Measurements from ENCODE around the gene NABP1. TPM values are rescaled to one million over a fixed set of nuclear protein-coding genes. Genes with fewer than 3 reads are reported as not detected.

Gene NABP1
- total RNA-seq, 1 donor from 2014 or later = 18.5 TPM

GRCh38 chr2:191645032-191645431, 32.9 kb upstream of the NABP1 start:
- Mint-ChIP-seq H3K27ac (ENCODE audit: unreplicated experiment) (no peak overlapping the region), H3K9me3 (ENCODE audit: low read depth) (no peaks in the 10 kb centered on the region), H3K4me3 (ENCODE audit: unreplicated experiment) (no peak overlapping the region), H3K27me3 (ENCODE audit: low read depth) (no peaks in the 10 kb centered on the region), H3K4me1 (ENCODE audit: low read depth) (no peaks in the 10 kb centered on the region), H3K36me3 (ENCODE audit: low read depth) (no peaks in the 10 kb centered on the region)
- TF ChIP-seq CTCF (IDR thresholded peaks at IDR 0.05) = no peak
- DNase-seq (ENCODE audit: low spot score) = no peak

GRCh38 chr2:191645434-191646162, 32.3 kb upstream of the NABP1 start:
- no peak for TF ChIP-seq CTCF (IDR thresholded peaks at IDR 0.05)
- no peaks in the 10 kb centered on the region for H3K36me3 Mint-ChIP-seq (ENCODE audit: low read depth)
- H3K27me3 Mint-ChIP-seq (ENCODE audit: low read depth) = no peaks in the 10 kb centered on the region
- no peak for DNase-seq (ENCODE audit: low spot score)
- H3K4me1 Mint-ChIP-seq (ENCODE audit: low read depth) = no peaks in the 10 kb centered on the region
- H3K27ac Mint-ChIP-seq (ENCODE audit: unreplicated experiment) = no peak overlapping the region
- no peak overlapping the region for H3K4me3 Mint-ChIP-seq (ENCODE audit: unreplicated experiment)
- no peaks in the 10 kb centered on the region for H3K9me3 Mint-ChIP-seq (ENCODE audit: low read depth)

GRCh38 chr2:191646163-191646902, 31.6 kb upstream of the NABP1 start:
- Mint-ChIP-seq H3K4me1 (ENCODE audit: low read depth) (no peaks in the 10 kb centered on the region), H3K27ac (ENCODE audit: unreplicated experiment) (no peak overlapping the region), H3K27me3 (ENCODE audit: low read depth) (no peaks in the 10 kb centered on the region), H3K4me3 (ENCODE audit: unreplicated experiment) (no peak overlapping the region), H3K36me3 (ENCODE audit: low read depth) (no peaks in the 10 kb centered on the region), H3K9me3 (ENCODE audit: low read depth) (no peaks in the 10 kb centered on the region)
- no peak for DNase-seq (ENCODE audit: low spot score)
- no peak for TF ChIP-seq CTCF (IDR thresholded peaks at IDR 0.05)

- Mint-ChIP-seq H3K4me3 (ENCODE audit: unreplicated experiment) (no peak overlapping the region), H3K9me3 (ENCODE audit: low read depth) (no peaks in the 10 kb centered on the region), H3K27ac (ENCODE audit: unreplicated experiment) (no peak overlapping the region), H3K4me1 (ENCODE audit: low read depth) (no peaks in the 10 kb centered on the region), H3K27me3 (ENCODE audit: low read depth) (no peaks in the 10 kb centered on the region), H3K36me3 (ENCODE audit: low read depth) (no peaks in the 10 kb centered on the region)
- TF ChIP-seq CTCF (IDR thresholded peaks at IDR 0.05) = no peak
- no peak for DNase-seq (ENCODE audit: low spot score)
Measured at GRCh38 chr2:191649519-191649918, 28.4 kb upstream of the NABP1 start.

- Mint-ChIP-seq H3K4me1 (ENCODE audit: low read depth) (no peaks in the 10 kb centered on the region), H3K9me3 (ENCODE audit: low read depth) (no peaks in the 10 kb centered on the region), H3K27me3 (ENCODE audit: low read depth) (no peaks in the 10 kb centered on the region), H3K36me3 (ENCODE audit: low read depth) (no peaks in the 10 kb centered on the region), H3K4me3 (ENCODE audit: unreplicated experiment) (no peak overlapping the region), H3K27ac (ENCODE audit: unreplicated experiment) (no peak overlapping the region)
- no peak for DNase-seq (ENCODE audit: low spot score)
- no peak for TF ChIP-seq CTCF (IDR thresholded peaks at IDR 0.05)
Measured at GRCh38 chr2:191650896-191651773, 26.8 kb upstream of the NABP1 start.
